CD4-positive, alpha-beta memory T cell (primary cell): ENCODE measurements around the gene PLA2G2A. TPM values are rescaled to one million over a fixed set of nuclear protein-coding genes. Genes with fewer than 3 reads are reported as not detected.
"Not testable (repeated sequence)": the region's sequence is repeated elsewhere in the genome, so short reads cannot be mapped to it uniquely, and the experiment has no call there.

ENCODE experiments used
- CTCF ChIA-PET: fragments of 350-600 bp; sonication (Branson Sonifier 250); formaldehyde crosslinking; loops from one replicate; lab custom pipeline; 2021; ENCODE audit warnings: inconsistent platforms; ENCODE audit not compliant: partially characterized antibody; lab: Charles Lee
- POLR2A ChIA-PET: fragments of 350-600 bp; sonication (Branson Sonifier 250); formaldehyde crosslinking; loops from one replicate; lab custom pipeline; 2021; ENCODE audit not compliant: partially characterized antibody; lab: Charles Lee
- DNase-seq, 5 donors: peaks; one replicate each; pipeline versions ENCODE4 v3.0.0 to v3.0.0-alpha.2; 2020 to 2022; ENCODE audit warnings: mixed read lengths in 1 of 5
- H3K27ac ChIP-seq: one replicate; pipeline ENCODE4 v1.7.0; 2013; ENCODE audit warnings: low read depth, low read length
- H3K27me3 ChIP-seq: 2 replicates; pipeline ENCODE4 v1.7.0; 2013; ENCODE audit warnings: mild to moderate bottlenecking, low read length, moderate library complexity; ENCODE audit not compliant: insufficient read depth
- H3K36me3 ChIP-seq: 2 replicates; pipeline ENCODE4 v1.7.0; 2013; ENCODE audit warnings: mild to moderate bottlenecking, low read length, moderate library complexity; ENCODE audit not compliant: insufficient read depth
- H3K4me1 ChIP-seq: 2 replicates; pipeline ENCODE4 v1.7.0; 2013; ENCODE audit warnings: mild to moderate bottlenecking, low read length, moderate library complexity; ENCODE audit not compliant: insufficient read depth
- H3K4me3 ChIP-seq, 2 donors: one replicate each; pipeline ENCODE4 v1.7.0; 2013; ENCODE audit warnings: low read length in 2 of 2, mild to moderate bottlenecking in 1 of 2
- H3K9me3 ChIP-seq, 2 donors: one replicate each; pipeline ENCODE4 v1.7.0; 2013; ENCODE audit warnings: low read length in 2 of 2, control low read depth in 1 of 2; ENCODE audit not compliant: control insufficient read depth in 1 of 2
- H3K27ac Mint-ChIP-seq, 7 donors: one replicate each; pipeline ENCODE4 v1.8.0; 2020 to 2021; ENCODE audit warnings: mixed read lengths in 7 of 7, mild to moderate bottlenecking in 6 of 7, inconsistent platforms in 3 of 7, moderate library complexity in 3 of 7
- H3K27me3 Mint-ChIP-seq, 2 donors: one replicate each; pipeline ENCODE4 v1.8.0; 2020 to 2021; ENCODE audit warnings: mixed read lengths in 2 of 2
- H3K36me3 Mint-ChIP-seq, 2 donors: one replicate each; pipeline ENCODE4 v1.8.0; 2020 to 2021; ENCODE audit warnings: mixed read lengths in 2 of 2, inconsistent platforms in 1 of 2, mild to moderate bottlenecking in 1 of 2
- H3K4me1 Mint-ChIP-seq, 4 donors: one replicate each; pipeline ENCODE4 v1.8.0; 2020 to 2021; ENCODE audit warnings: mixed read lengths in 4 of 4, mild to moderate bottlenecking in 1 of 4
- H3K4me3 Mint-ChIP-seq, 8 donors: one replicate each; pipeline ENCODE4 v1.8.0; 2020 to 2021; ENCODE audit warnings: mixed read lengths in 8 of 8, mild to moderate bottlenecking in 7 of 8, moderate library complexity in 6 of 8, inconsistent platforms in 3 of 8
- H3K9me3 Mint-ChIP-seq, 8 donors: one replicate each; pipeline ENCODE4 v1.8.0; 2020 to 2021; ENCODE audit warnings: mixed read lengths in 8 of 8, mild to moderate bottlenecking in 5 of 8, inconsistent platforms in 3 of 8, moderate library complexity in 1 of 8
- intact Hi-C: fragments of 100-400 bp; cut with micrococcal nuclease; formaldehyde crosslinking; loops from one replicate; pipeline ENCODE4 v1.15.1; 2023
- polyA plus RNA-seq, 2 donors: library from polyadenylated mRNA; unstranded; fragments of 300-500 nt; fragmentation: Illumina TruSeq; gene quantifications; one replicate each; pipeline ENCODE4 v1.2.3, GENCODE V29; 2021
- total RNA-seq, 2 experiments: library from RNA; stranded (reverse); gene quantifications; one replicate each; pipeline ENCODE4 v1.2.3, GENCODE V29; 2021

PLA2G2A gene
- total and polyA plus RNA-seq, 4 experiments from 2014 or later = not detected

DNA sequence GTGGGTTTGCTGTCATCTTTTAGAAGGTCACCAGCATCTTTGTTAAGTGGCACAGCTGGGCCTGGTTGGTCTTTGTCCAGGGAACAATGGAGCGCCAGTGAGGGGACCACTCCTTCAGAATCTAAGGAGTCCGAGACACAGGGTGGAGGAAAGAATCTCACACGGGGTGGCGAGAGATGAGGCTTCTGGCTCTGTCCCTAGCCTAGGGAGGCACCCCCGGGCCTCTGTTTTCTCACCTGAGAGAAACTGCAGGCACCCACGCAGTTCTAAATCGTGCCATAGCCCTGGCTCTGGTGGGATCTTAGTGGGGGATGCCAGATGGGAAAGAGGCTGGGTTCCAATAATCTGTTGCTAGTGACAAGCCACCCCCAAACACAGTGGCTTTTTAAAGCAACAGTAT, 45.1 kb downstream of the PLA2G2A start:
- DNase-seq = no peak
- Mint-ChIP-seq H3K4me1 (no peaks in the 10 kb centered on the region), H3K27me3 (peaks cover 0 to 3% of the 10 kb centered on the region in 2 donors), H3K36me3 (peaks cover 0 to 10% of the 10 kb centered on the region in 2 donors), H3K4me3 (no peak overlapping the region), H3K9me3 (peaks cover 6 to 46% (median 30%) of the 10 kb centered on the region in 8 donors), H3K27ac (no peak overlapping the region)
- ChIA-PET CTCF (no interaction called here), POLR2A (no interaction called here)
- Histone ChIP-seq H3K27me3 (no peaks in the 10 kb centered on the region), H3K27ac (no peak overlapping the region), H3K4me3 (no peak overlapping the region), H3K4me1 (no peaks in the 10 kb centered on the region), H3K9me3 (peaks cover 0 to 6% of the 10 kb centered on the region in 2 donors), H3K36me3 (no peaks in the 10 kb centered on the region)
- intact Hi-C loops = no loop called here

DNA sequence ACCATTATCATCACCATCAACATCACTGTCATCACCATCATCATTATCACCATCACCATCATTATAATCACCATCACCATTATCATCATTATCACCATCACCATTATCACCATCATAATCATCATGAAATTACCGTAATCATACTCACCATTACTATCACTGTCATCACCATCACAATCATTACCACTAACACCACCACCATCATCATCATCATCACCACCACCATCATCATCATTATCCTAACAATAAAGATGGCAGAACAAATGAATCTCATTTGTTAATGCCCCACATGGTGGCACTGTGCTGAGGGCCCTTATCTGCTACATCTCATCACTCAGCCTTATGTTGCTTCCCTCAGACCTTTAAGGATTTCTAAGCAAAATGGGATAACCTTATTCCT, 46.6 kb downstream of the PLA2G2A start:
- intact Hi-C loops = no loop called here
- peaks cover 0 to 6% of the 10 kb centered on the region in 2 donors for H3K9me3 ChIP-seq
- no peak overlapping the region for H3K4me3 ChIP-seq
- Mint-ChIP-seq H3K9me3 (peaks cover 6 to 46% (median 30%) of the 10 kb centered on the region in 8 donors), H3K4me3 (peak overlapping the region in 2 of 8 donors; percentile 12 to 54), H3K4me1 (no peaks in the 10 kb centered on the region), H3K36me3 (peaks cover 0 to 10% of the 10 kb centered on the region in 2 donors), H3K27me3 (peaks cover 0 to 3% of the 10 kb centered on the region in 2 donors), H3K27ac (peak overlapping the region in 1 of 7 donors; percentile 3)
- H3K27me3 ChIP-seq = no peaks in the 10 kb centered on the region
- no peaks in the 10 kb centered on the region for H3K4me1 ChIP-seq
- no peak overlapping the region for H3K27ac ChIP-seq
- H3K36me3 ChIP-seq = no peaks in the 10 kb centered on the region
- POLR2A ChIA-PET = no interaction called here
- no peak for DNase-seq
- CTCF ChIA-PET = no interaction called here

DNA sequence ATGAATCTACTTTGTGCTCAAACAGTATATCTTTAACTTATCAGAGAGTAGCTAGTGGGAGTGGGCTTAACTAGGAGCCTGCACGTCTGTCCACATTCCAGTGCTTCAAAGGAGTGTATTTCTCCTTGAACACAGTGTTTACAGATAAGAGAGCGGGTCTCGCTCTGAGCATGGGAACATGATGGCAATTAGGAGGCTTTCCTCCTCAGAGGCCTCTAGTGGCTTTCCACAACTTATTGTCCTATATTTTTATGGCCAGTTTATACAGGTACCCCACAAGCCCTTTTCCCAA, 52.3 kb downstream of the PLA2G2A start:
- H3K27me3 Mint-ChIP-seq, H3K4me1 ChIP-seq, H3K9me3 ChIP-seq, H3K27ac ChIP-seq, H3K36me3 ChIP-seq, H3K4me1 Mint-ChIP-seq, H3K4me3 Mint-ChIP-seq, intact Hi-C loops, H3K4me3 ChIP-seq, CTCF ChIA-PET, H3K36me3 Mint-ChIP-seq, POLR2A ChIA-PET, DNase-seq, H3K27me3 ChIP-seq, H3K27ac Mint-ChIP-seq: not testable (repeated sequence)
- H3K9me3 Mint-ChIP-seq = peaks cover 3 to 29% (median 18%) of the 10 kb centered on the region in 8 donors

DNA sequence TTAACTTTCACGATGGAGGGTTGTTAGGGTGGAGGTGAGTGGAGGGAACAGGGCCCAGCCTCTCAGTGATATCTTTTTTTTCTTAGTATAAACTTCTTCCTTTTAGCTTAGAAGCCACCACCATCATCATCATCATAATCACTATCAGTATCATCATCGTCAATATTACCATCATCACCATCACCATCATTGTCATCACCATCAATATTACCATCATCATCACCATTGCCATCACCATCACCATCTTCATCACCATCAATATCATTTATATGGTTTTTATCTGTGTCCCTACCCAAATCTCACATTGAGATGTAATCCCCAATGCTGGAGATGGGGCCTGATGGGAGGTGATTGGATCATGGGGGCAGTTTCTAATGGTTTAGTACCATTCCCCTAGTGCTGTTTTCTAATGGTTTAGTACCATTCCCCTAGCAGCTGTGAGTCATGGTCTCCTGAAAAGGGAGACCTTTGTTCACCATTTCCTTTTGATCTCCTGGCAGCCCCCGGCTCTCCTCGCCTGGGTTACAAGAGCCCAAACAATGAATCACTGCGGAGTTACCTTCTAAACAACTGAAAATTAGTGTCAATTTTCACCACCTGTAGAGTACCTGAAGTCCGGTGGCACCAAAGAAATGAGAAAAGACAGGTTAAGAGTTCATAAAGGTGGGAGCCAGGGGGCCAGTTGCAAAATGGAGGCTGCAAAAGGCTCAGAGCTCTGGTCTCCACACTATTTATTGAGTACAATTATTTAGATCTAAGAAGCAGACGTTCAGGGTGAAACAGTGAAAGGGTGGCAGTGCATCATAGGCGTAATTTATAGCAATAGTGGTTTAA, 52.9 kb downstream of the PLA2G2A start:
- Histone ChIP-seq H3K4me1 (no peaks in the 10 kb centered on the region), H3K4me3 (no peak overlapping the region), H3K27ac (no peak overlapping the region), H3K27me3 (no peaks in the 10 kb centered on the region), H3K9me3 (no peaks in the 10 kb centered on the region), H3K36me3 (no peaks in the 10 kb centered on the region)
- ChIA-PET POLR2A (no interaction called here), CTCF (interaction anchor here (1.3 kb wide), 1 partner anchor 9 kb away, joined by 6 read pairs; no protein-coding TSS in a partner anchor)
- Mint-ChIP-seq H3K4me3 (no peak overlapping the region), H3K9me3 (peaks cover 2 to 23% (median 13%) of the 10 kb centered on the region in 8 donors), H3K27me3 (peaks cover 0 to 1% of the 10 kb centered on the region in 2 donors), H3K27ac (no peak overlapping the region), H3K4me1 (no peaks in the 10 kb centered on the region), H3K36me3 (no peaks in the 10 kb centered on the region)
- no peak for DNase-seq
- intact Hi-C loops = no loop called here

Other genes with a start within 250 kb of the PLA2G2A start
- gene TMCO4, start 179.7 kb downstream of the PLA2G2A start, total RNA-seq = 10 to 100 TPM; 28.6 to 32.7 TPM
- gene TMCO4, start 179.7 kb downstream of the PLA2G2A start, polyA plus RNA-seq = 10 to 100 TPM; 14.9 to 16.8 TPM
- not detected for gene RNF186, start 164.3 kb downstream of the PLA2G2A start, total RNA-seq
- gene RNF186, start 164.3 kb downstream of the PLA2G2A start, polyA plus RNA-seq = not detected
- gene OTUD3, start 97.2 kb downstream of the PLA2G2A start, total RNA-seq = 10 to 100 TPM; 18.4 to 18.7 TPM
- gene OTUD3, start 97.2 kb downstream of the PLA2G2A start, polyA plus RNA-seq = 1 to 10 TPM; 1.8 to 3.1 TPM
- gene PLA2G2E, start 56.0 kb downstream of the PLA2G2A start, total RNA-seq = not detected
- not detected for gene PLA2G2E, start 56.0 kb downstream of the PLA2G2A start, polyA plus RNA-seq
- gene PLA2G5, start 90.6 kb upstream of the PLA2G2A start, total RNA-seq = not detected
- not detected for gene PLA2G5, start 90.6 kb upstream of the PLA2G2A start, polyA plus RNA-seq
- gene PLA2G2D, start 139.9 kb upstream of the PLA2G2A start, total RNA-seq = not detected
- gene PLA2G2D, start 139.9 kb upstream of the PLA2G2A start, polyA plus RNA-seq = under 1 TPM in 1 of 2 donors, not detected in 1; 0.29 TPM
- not detected for gene PLA2G2F, start 159.7 kb upstream of the PLA2G2A start, total RNA-seq
- gene PLA2G2F, start 159.7 kb upstream of the PLA2G2A start, polyA plus RNA-seq = not detected
- under 1 TPM; 0.06 to 0.08 TPM for gene UBXN10, start 206.5 kb upstream of the PLA2G2A start, total RNA-seq
- under 1 TPM; 0.69 to 0.78 TPM for gene UBXN10, start 206.5 kb upstream of the PLA2G2A start, polyA plus RNA-seq
- not detected for gene PLA2G2C, start 206.9 kb upstream of the PLA2G2A start, total RNA-seq
- not detected for gene PLA2G2C, start 206.9 kb upstream of the PLA2G2A start, polyA plus RNA-seq